A204.1 (cell line): ENCODE measurements around the gene GRIN2C.

Experiments
- FAIRE-seq: peaks from 2 replicates; lab custom pipeline; 2012; peaks lifted over from hg19 to GRCh38; lab: Jason Lieb, UNC

GRIN2C gene

DNA sequence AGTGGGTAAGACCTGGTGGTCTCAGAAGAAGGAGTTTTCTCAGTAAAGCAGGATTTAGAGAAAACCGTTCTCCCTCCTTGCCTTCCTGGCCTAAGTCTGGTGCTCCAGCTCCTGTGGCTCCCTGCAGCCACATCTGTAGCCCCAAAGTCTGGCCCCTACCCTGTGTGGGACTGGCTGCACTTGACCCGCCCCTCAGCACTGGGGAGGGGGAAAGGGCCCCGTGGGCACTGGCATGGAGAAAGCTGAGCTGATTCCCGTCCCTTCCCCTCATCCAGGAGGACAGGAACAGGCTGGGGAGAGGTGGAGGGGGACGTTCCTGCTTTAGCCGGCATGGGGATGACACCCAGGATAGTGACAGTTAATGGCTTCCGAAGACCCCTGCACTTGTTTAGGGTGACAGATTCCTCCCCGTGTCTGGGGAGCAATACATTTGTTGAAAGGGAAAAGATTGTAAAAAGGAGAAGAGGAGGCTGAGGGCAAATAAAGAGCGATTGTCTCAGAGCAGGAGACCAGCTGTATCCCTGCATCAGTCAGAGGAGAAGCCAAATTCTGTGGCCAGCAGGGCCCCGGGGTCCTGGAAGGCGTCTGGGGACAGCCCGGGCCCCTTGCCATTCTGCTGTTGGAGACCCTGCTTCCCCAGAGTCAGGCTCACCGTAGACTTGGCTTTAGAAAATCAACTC is 37.9 kb downstream of the GRIN2C start:
- no peak for FAIRE-seq

DNA sequence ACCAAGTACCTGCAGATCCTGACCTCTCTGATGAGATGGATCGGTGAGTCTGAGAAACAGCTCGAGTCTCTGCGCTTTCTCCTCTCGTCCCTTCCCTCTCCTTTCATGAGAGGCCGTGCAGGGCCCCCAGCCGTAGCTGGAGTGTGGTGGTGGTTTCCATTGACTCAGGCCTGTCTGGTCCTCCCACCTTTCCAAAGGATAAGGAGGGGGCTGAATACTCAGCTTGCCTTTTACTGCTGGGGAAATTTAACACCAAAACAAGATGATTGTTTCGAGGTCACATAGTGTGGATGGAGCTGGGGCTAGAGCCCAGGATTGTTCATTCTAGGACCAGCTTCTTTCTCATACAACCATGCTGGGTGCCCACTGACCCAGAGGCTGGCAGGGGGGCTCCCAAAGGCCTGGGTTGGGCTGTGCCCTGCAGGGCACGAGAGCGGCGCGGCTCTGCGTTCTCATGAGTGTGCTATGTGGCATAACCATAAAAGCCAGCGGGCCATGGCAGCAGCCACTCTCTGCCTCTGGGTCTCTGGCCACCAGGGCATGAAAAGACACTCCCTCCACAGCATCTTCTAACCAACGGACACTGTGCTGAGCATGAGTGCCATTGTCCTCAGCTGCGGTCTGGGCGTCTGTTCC is 39.8 kb downstream of the GRIN2C start:
- FAIRE-seq: no peak

DNA sequence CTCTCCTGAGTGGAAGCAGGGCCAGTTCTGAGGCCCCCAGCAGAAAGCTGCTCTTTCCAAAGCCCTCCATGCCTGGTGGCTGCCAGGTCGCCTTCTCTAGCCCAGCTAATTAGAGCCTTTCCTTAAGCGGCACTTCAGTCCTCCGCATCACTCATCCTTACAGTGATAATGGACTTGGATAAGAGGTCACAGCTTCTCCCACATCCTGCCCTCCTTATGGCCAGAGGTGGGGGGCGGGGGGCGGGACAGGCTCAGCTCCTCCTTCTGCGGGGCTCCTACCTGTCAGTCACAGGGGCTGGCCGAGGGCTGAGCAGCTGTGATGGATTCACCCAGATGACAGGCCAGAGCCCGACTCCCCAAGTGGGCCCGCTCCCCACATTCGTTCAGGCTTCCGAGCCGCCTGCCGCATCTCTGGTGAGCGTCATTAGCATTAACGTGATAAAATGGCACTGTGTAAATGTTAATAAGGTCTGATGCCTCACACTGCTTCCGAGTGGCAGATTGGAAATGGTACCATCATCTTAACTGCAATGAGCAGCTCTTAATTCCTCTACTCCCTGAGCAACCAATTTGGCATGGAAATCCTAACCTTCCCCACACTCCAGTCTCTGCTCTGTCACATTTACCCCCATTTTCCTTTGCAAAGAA is 41.3 kb downstream of the GRIN2C start:
- FAIRE-seq: no peak

DNA sequence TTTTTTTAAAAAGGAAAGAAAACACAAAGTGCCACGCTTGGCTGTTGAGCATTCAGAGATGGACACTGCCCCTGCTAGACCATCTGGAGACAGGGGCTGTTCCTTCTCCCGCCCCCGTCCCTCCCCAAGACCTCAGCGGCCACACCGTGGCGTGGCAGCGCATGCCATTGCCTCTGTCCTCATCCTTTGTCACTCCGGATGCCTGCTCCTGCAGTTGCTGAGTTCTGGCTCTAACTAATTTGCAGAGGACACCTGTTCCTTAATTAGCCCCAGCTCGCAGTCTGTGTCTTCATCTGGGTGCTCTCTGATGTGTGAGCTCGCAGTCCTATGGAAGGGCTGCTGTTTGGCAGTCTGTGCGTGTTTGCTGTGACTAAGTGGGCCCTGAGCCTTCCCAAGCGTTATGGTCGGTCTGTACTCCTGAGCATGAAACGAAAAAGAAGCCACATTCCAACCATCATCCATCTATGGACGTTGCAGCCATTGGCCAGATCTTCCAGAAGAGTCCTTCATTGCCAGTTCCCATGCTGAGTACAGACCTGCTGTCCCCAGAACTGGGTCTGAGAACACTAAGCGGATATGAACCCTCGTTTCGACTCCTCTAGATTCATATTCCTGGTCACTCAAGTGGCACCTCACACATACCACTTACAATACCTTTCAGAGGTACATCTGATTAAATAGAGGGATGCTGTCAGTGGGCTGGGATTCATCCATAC is 42.6 kb downstream of the GRIN2C start:
- FAIRE-seq: no peak

DNA sequence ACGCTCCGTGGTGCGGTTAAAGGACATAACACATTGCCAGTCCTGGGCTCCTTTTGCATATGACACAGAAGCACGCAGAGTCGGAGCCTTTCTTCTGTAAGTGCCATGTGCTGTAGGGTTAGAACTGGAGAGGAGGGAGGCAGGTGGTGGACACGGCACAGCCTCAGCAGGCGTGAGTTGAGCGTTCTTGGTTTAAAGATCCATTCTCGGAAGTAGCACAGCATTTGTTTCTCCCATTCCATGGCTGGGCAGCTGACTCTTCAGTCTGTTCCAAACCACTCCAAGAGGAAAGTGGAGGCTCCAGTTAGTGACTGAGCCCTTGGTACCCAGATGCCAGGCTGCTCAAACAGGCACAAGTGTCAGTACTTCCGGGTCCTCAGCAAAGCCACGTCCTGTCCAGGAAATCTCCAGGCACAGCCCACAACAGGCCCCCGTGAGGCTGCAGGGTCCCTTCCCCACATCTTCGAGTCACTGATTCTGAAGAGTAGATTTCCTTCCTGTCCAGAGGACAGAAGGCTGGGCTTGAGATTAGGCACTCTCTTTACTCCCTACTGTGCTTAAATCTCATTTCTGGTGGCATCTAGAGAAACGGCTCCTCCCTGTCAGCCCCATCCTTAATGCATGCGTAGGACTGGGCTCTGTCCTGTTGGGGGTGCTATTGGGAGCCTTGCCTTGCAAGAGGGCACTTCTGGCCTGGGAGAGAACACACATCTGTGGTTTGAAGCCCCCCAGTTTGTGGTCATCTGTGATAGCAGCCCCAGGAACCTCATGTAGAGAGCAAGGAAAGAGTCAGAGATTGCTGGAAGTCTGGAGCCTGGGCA is 43.9 kb downstream of the GRIN2C start:
- no peak for FAIRE-seq

DNA sequence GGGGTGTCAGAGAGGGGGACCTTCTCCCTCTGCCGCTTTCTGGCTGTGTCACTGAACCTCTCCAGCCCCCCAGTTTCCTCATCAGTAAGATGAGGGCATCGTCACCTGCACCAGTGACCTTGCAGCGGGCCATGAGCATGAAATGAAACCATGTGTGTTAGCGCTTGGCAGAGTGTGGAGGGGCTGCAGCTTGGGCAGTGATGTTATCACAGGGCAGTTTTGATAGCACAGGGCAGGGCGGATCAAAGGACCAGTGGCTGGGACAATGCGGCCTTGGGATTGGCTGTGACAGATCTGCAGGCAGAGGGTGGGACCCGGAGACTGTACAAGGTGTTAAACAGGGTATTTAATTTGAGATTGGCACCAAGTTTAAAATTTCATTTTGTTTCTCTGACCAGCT is 44.6 kb downstream of the GRIN2C start:
- FAIRE-seq: no peak

DNA sequence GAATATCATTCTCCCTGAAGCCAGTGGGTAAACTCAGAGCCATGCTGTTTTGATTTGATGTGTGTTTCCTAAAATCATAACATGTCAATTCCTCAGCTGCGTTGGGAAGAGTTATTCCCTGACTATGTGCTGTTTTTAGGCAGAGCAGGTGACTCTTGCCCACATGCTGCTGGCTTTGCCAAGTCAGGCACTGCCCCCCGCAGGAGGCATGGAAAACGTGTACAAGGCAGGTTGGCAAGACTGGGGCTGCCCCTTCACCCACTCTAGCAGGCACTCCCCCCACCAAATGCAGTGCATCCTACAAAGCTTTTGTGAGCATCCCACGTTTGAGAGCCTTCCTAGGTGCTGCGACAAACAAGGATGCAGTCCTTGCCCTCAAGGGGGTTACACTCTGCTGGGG is 45.2 kb downstream of the GRIN2C start:
- no peak for FAIRE-seq

DNA sequence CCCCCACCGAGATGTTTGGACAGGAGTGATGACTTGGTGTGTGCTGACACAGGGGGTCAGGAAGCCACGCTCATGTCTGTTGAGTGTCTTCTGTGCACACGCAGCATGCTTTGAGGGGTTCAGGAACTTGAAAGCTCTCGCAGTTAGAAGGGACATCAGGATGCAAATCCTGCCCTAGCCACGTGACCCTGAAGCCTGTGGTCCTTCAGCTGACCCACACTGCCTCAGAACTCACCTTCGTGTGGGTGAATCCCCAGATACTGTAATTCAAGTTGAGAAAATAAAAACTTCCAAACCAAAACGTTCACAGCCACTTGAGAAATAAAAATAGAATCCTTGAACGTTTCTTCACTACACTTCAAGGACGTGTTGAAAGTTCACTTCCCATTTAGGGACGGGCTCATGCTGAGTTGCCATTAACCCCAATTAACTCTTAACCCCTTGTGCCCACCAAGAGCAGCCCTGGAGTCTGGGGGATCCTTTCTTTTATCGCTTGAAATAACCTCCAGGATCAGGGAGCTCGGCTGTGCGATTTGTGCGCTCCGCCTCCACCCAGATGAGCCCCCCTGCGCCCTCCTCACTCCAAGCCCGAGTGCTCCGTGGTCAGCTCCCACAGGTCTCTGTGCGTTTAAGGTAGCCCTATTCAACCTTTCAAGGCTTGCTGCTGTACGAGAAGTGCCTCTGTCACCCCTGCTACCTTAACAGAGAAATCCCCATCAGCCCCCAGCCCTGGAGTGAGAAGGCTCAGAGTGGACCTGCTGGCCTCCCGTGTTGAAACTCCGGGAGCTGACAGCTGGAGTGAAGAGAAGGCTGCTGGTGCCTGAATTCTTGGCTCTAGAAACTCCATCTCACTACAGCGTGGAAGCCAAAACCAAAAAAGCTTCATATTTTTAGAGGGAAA is 47.3 kb downstream of the GRIN2C start:
- no peak for FAIRE-seq

DNA sequence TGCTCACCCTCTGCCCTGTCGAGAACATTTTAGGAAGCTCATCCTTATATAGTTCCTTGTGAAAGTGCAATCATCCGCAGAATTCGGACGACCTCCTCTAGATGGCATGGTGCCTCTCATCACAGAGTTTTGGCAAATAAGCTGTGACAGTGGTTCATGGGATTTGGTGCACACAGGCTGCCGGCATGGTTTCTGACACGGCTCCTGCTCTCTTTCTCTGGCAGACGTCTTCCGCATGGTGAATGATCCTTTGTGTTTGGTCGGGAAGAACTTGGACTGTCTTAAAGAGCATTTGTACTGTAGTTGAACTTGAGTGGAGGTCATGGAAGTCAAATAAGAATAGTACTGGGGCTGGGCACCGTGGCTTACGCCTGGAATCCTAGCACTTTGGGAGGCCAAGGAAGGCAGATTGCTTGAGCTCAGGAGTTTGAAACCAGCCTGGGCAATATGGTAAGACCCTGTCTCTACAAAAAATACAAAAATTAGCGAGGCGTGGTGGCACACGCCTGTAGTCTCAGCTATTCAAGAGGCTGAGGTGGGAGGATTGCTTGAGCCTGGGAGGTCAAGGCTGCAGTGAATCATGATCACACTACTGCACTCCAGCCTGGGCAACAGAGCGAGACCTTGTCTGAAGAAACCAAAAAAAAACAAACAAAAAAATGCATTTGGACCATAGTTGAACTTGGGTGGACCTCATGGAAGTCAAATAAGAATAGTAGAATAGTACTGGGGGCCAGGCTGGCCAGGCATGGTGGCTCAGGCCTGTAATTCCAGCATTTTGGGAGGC is 48.8 kb downstream of the GRIN2C start:
- no peak for FAIRE-seq

DNA sequence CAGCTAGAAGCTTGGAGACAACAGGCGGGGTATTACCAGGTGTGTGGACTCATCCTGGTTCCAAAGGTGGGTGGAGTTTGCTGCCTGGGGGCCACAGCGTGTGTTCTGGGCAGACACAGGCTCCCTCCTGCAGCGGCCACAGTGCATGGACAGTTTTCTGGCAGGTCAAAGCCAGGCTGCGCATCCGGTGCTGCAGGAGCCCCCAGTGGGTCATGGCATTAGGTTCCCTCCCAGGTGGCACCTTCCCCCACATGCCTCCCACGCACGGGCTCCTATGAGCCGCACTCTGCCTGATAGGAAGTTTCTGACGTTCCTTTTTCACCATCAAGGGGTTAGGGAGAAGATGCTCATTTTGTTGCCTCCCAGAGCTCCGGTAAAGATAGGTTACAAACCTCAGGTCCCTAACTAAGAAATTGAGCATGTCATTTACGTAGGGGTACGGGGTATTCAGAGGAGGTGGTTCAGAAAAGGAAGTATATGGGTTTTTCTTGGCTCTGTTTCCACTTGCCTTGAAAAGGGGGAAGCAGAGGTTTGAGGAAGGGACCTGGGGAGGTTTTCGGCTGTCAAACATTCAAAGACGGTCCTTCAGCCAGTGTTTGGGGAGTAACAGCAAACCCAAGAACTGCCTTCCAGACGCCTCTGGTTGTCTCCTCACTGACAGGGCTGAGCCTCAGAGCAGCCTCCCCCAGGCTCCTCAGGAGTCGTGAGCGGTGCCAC is 50.8 kb downstream of the GRIN2C start:
- FAIRE-seq: no peak

DNA sequence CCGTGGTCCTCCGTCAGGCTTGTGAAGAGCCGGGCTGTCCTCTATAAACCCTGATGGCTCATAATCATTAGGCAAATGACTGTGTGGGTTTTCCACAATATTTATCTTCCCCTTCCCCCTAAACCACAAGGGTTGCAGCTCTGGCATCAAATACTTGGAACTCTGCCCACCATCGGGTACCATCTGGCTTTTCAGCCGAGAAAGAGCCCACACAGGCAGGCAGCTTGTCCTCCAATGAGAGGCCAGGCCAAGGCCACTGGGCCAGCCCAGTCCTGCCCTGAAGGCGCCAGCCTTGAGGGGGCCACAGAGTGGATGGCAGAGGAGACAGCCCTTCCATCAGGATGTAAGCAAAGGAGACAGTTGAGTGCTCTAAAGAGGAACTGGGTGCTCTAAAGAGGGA is 51.8 kb downstream of the GRIN2C start:
- FAIRE-seq: no peak

DNA sequence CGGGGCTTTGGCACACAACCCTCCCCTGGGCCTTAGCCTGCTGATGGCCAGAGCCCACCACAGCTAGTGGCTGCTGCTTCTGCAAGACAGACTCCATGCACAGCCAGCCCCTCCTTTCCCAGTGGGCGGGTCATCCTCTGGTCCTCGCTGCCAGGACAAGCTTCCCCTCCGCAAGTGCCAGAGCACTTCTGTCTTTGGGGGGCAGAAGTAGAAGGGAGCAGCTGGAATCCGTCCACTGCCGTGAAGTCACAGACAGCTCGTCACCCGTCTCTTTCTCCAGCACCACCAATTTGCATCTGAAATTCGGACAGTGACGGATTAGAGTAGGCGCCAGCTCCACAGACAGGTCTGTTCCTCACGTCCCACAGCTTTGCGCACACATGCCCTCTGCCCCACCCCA is 52.2 kb downstream of the GRIN2C start:
- FAIRE-seq: no peak

DNA sequence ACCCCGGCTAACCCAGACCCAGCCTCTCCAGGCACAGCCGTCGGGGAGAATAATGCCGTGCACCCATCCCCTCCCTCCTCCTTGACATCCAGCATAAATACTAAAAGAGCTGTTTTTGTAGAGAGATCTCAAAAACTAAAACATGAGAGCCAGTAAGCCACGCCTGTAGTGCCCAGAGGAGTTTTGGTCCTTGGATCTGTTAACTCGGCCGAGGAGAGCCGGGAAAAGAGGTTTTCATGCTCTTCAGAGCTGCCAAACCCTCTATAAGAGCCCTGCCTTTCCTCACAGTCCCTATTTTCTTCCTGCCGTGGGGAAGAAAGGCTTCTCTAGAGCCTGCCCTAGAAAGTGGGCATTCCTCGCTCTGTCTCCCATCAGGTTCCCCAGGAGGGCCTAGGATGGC is 53.4 kb downstream of the GRIN2C start:
- no peak for FAIRE-seq

DNA sequence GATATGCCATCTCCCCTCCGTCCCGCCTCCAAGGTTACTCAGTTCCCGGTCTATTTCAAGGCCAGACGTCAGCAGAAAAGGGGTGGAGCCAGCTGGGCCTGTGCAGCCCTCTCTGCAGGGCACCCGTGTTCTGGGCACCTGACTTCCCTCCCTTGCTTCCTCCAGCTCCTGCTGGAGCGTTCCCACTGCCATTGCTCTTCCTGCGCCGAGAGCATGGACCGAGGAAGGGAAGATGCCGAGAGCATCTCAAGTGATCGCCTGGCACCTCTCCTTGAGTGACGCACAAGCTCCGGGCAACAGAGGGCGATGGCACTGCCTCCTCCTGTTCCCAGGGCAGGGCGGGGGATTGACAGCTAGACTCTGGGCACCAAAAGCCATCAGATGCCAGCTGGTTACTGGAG is 54.1 kb downstream of the GRIN2C start:
- FAIRE-seq: no peak

DNA sequence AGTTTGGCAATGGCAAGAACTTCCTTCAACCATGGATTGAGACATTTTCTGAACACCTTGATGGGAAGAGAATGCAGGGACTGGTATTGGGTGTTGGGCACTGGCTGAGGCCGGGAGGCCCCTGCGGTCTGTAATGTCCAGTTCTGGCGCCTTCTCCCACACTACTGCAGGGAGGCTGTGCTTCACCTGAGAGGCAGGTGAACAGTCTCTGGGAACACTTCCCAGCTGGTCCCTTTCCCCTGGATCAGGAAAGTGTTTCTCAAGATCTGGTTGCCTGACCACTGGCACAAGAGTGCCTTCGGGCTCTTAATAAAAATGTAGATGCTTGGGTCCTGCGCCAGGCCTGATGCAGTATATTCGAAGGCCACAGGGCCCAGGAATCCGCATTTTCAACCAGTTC is 55.0 kb downstream of the GRIN2C start:
- FAIRE-seq: no peak

DNA sequence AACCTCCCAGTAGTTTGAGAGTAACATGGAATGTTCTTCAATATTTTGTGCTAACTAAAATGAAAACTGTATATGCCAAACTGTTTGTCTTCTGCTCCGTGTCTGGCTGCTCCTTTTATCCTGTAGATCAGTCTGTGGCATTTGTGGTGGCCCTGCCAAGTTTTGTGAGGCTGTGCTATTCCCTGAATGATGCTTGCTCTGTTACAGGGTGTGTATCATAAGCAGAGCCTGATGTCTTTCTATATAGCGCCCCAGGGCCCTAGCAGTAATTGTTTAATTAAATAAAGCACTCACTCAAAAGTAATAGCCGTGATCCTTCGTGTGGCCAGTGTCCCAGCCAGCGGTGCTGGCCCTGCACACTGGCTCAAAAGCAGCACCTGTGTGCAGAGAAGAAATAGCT is 55.7 kb downstream of the GRIN2C start:
- no peak for FAIRE-seq

DNA sequence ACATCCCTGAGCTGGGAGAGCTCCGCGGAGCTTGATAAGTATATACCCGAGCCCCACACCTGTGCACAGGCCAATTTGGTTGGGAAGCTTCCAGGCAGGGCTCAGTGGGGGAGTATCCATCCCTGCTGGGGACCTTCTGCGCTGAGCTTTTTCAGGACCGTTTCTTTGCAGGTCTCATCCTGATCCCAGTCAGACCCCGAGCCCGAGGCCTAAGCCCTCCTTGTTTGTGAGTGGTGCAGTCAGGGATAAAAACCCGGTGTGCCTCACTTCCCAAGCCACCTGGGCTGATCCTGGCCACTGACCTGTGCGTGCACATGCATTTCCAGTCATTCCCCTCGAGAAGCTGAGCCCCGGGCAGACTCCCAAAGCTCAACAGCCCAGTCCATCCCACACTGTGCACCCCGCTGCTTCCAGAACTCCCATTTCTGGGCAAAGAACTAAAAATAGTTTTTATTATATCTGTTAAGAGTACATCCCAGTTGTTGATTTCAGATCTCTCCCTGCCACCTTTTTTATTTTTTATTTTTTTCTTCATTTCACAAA is 56.2 kb downstream of the GRIN2C start:
- FAIRE-seq: no peak

DNA sequence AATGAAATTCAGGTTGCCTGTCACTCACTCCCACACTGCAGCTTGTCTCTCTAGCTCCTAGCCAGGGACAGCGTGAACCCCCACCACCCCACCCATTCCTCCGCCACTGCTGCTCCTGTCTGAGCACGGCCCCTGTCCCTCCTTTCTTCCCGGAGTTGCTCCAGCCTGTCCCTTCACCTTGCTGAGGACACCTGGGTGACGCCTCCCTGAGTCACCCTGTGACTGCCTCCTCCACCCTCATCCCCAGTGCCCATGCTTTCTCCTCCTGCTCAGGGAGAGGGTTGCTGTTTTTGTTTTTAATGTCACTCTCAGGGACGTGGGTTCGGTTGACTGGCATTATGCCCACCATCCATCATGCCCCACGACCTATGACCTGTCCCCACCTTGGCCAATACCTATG is 57.8 kb downstream of the GRIN2C start:
- FAIRE-seq: no peak

DNA sequence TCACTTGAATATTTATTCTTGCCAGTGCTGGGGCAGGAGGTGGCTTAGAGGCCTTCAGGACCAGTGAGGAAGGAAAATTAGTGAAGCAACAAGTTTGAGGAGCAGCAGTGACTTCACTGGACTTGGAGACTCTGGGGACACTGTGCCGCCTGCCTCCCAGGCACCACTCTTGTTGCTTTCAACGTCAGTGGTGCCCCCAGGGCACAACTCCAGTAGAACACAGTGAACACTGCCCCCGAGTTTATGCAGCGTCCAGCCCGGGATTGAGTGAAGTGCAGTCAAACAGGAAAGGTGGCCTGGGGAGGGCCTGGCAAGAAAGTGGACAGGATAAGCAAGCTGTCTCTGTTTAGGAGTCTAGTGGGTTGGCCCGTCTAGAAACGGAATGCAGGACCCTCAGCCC is 59.2 kb downstream of the GRIN2C start:
- FAIRE-seq: no peak

DNA sequence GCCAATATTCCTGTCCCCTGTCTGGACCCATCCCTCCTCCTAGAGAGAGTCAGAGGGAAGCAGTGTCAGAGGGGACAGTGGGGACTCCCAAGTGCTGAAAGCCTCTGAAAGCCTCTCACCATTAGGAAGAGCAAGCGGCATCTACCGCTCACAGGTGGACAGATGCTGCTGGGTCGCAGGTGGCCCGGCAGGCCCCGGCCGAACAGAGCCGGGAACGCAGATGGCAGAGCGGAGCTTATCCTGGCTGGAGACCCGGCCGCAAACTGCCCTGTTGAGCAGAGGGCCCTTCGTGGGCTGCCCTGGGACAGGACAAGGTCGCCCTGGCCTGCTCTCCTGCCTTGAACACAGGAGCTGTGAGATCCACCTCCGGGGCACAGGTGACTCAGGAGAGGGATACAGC is 60.6 kb downstream of the GRIN2C start:
- no peak for FAIRE-seq
